ENCODE results near the gene PLXNB3.
"Not testable (repeated sequence)": the region's sequence is repeated elsewhere in the genome, so short reads cannot be mapped to it uniquely, and the experiment has no call there.

PLXNB3 gene

DNA sequence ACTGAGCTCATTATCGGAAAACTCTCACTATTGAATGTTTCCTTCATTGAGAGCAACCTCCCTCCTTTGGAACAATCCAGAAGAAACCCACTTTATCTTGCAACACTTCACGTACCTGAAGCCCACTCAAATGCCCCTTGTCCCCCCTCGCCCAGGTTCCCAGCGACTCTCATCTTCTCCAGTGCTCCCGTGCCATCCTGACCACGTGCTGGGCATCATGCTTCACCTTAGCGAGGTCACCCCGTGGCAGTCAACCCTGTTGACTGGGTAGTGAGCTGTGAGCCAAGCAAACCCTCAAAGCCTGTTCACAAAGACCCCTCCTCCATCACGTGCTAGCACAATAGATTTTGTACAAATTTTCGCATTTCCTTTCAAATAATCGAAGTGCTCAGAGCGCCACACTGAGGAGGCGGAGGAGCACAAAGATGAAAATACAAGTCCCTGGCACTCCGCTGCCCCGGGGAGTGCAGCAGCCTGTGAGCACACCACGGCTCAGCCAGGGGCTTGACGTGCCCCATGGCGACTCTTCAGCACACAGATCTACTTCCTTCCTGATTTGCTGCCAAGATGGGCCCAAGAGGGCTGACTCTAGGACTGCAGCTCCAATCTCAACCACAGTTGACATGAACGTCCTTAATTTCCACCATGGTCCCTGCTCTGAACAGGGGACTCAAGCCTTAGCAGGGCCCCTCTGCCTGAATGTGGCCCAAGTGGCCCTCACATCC lies 50.7 kb downstream of the PLXNB3 start:
- DNase-seq = no peak
- Histone ChIP-seq H3K4me3 (ENCODE audit: insufficient read depth, low read depth, low read length, poor library complexity, severe bottlenecking) (no peak overlapping the region), H3K27me3 (replicated peaks; ENCODE audit: control insufficient read depth, insufficient read depth, low read length, poor library complexity, severe bottlenecking) (no peaks in the 10 kb centered on the region), H3K4me1 (ENCODE audit: control insufficient read depth, insufficient read depth, low read length, poor library complexity, severe bottlenecking) (peaks cover 17% of the 10 kb centered on the region), H3K9me3 (ENCODE audit: control insufficient read depth, low read length) (no peaks in the 10 kb centered on the region), H3K36me3 (ENCODE audit: control insufficient read depth, insufficient read depth, low read length) (no peaks in the 10 kb centered on the region), H3K27ac (ENCODE audit: insufficient read depth, low read length, poor library complexity, severe bottlenecking) (no peak overlapping the region)

DNA sequence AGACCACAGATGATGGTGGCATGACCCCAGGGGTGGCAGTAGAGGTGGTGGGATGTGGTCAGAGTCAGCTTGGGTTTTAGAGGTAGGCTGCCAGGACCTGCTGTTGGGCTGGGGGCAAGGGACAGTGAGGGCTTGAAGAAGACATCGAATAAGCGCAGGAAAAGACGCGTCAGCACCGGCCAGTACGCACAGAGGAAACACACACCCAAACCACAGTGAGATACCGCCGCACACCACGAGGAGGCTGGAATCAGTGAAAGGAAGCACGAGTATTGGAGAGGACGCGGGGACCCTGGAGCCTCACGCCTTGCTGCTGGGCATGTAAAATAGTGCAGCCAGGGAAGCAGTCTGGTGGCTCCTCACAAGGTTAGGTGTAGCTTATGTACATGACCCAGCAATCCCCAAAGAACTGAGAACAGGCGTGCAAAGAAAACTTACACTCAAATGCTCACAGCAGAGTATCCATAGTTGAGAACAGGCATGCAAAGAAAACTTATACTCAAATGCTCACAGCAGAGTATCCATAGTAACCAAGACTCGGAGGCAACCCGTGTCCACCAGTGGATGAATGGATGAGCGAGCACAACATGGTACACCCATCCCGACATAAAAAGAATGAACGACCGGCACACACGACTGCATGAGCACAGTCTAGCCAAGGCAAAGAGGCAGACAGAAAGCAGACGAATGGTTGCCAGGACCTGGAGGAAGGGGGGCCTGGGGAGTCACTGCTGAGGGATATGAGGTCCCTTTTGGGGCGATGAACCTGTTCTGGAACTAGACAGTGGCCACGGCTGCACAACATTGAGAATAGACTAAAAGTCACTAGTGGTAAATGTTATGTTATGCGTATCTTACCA lies 53.0 kb downstream of the PLXNB3 start:
- Histone ChIP-seq H3K27me3 (replicated peaks; ENCODE audit: control insufficient read depth, insufficient read depth, low read length, poor library complexity, severe bottlenecking) (no peaks in the 10 kb centered on the region), H3K4me1 (ENCODE audit: control insufficient read depth, insufficient read depth, low read length, poor library complexity, severe bottlenecking) (peaks cover 28% of the 10 kb centered on the region), H3K27ac (ENCODE audit: insufficient read depth, low read length, poor library complexity, severe bottlenecking) (no peak overlapping the region), H3K4me3 (ENCODE audit: insufficient read depth, low read depth, low read length, poor library complexity, severe bottlenecking) (peak overlapping the region; percentile 7), H3K36me3 (ENCODE audit: control insufficient read depth, insufficient read depth, low read length) (no peaks in the 10 kb centered on the region), H3K9me3 (ENCODE audit: control insufficient read depth, low read length) (no peaks in the 10 kb centered on the region)
- peak in 2 of 3 donors; percentile 14 to 19 for DNase-seq

DNA sequence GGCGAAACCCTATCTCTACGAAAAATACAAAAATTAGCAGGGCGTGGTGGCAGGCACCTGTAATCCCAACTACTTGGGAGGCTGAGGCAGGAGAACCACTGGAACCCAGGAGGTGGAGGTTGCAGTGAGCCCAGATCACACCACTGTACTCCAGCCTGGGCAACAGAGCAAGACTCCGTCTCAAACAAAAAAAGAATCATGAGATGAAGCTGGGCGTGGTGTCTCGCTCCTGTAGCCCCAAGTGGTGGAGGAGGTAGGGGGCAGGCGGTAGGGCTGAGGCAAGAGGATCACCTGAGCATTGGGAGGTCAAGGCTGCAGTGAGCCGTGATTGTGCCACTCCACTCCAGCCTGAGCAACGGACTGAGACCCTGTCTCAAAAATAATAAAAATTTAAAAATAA lies 54.0 kb downstream of the PLXNB3 start:
- H3K9me3 ChIP-seq (ENCODE audit: control insufficient read depth, low read length); H3K36me3 ChIP-seq (ENCODE audit: control insufficient read depth, insufficient read depth, low read length); H3K27ac ChIP-seq (ENCODE audit: insufficient read depth, low read length, poor library complexity, severe bottlenecking); H3K27me3 ChIP-seq (replicated peaks; ENCODE audit: control insufficient read depth, insufficient read depth, low read length, poor library complexity, severe bottlenecking); H3K4me3 ChIP-seq (ENCODE audit: insufficient read depth, low read depth, low read length, poor library complexity, severe bottlenecking); DNase-seq: not testable (repeated sequence)
- peaks cover 33% of the 10 kb centered on the region for H3K4me1 ChIP-seq (ENCODE audit: control insufficient read depth, insufficient read depth, low read length, poor library complexity, severe bottlenecking)

DNA sequence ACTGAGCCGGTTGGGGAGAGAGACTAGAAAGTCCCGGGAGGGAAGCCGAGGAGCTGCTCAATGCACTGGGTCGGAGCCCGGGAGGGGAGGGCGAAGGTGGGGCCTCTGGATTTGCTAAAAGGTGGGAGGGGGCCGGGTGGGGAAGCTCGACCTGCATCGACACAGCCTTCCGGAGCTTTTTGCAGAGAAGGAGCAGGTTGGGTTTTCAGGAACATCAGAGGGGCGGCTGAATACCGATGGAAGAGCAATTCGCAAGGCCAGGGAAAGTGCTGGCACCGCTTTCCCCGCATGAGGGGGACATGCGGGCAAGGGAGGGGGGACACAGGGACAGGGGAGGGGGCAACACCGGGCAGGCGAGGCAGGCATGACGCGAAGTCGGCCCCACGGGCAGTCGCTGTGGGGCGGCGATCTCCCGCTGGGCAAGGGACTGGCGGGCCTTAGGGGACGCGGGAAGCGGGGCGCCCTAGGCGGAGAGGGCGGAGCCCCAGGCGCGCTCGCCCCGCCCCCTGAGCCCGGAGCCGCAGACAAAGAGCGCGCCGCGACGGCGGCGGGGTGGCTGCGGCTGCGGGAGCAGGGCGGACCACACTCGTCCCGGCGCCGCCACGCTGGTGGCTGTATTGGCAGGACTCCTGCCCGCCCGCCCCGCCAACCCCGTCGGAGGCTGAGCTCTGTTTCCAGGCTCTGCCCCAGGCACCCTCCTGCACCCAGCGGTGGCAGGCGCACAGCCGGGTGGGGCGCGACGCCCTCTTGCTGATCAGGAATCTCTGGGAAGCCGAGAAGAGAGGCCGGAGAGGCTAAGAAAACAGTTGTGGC lies 54.7 kb downstream of the PLXNB3 start:
- DNase-seq = peak; percentile 41 to 49 (median 48)
- H3K27me3 ChIP-seq (replicated peaks; ENCODE audit: control insufficient read depth, insufficient read depth, low read length, poor library complexity, severe bottlenecking) = no peaks in the 10 kb centered on the region
- H3K4me1 ChIP-seq (ENCODE audit: control insufficient read depth, insufficient read depth, low read length, poor library complexity, severe bottlenecking) = peaks cover 33% of the 10 kb centered on the region
- no peak overlapping the region for H3K27ac ChIP-seq (ENCODE audit: insufficient read depth, low read length, poor library complexity, severe bottlenecking)
- no peaks in the 10 kb centered on the region for H3K9me3 ChIP-seq (ENCODE audit: control insufficient read depth, low read length)
- no peaks in the 10 kb centered on the region for H3K36me3 ChIP-seq (ENCODE audit: control insufficient read depth, insufficient read depth, low read length)
- H3K4me3 ChIP-seq (ENCODE audit: insufficient read depth, low read depth, low read length, poor library complexity, severe bottlenecking) = peak overlapping the region; percentile 33

DNA sequence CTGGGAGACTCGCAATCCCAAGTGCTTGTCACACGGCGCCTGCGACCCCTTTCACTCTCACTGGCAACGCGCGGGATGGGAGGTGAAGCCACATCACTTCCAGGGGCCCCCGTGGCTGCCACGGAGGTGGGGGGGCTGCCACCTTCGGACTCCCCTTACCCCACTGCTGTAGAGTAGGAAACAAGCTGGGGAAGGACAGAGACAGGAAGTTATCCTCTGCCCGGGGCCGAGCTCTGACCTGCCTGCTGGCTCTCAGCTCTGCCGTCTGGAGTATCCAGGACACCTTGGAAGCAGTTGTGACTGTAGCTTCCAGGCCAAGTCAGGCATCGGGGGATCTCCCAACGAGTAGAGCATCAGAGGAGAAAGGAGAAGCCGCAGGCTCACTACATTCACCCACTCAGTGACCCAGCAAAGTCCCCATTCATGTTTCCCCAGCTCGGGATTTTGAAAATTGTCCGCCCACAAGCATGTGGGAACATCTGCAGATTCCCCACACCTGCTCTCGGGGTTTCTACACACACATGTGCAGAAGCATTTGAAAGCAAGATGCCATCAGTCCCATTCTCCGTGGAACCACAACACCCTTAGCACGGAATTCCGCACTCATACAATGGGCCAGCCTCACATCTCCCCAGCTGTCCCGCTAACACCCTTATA lies 55.5 kb downstream of the PLXNB3 start:
- Histone ChIP-seq H3K9me3 (ENCODE audit: control insufficient read depth, low read length) (no peaks in the 10 kb centered on the region), H3K4me1 (ENCODE audit: control insufficient read depth, insufficient read depth, low read length, poor library complexity, severe bottlenecking) (peaks cover 33% of the 10 kb centered on the region), H3K36me3 (ENCODE audit: control insufficient read depth, insufficient read depth, low read length) (no peaks in the 10 kb centered on the region), H3K27ac (ENCODE audit: insufficient read depth, low read length, poor library complexity, severe bottlenecking) (no peak overlapping the region), H3K27me3 (replicated peaks; ENCODE audit: control insufficient read depth, insufficient read depth, low read length, poor library complexity, severe bottlenecking) (no peaks in the 10 kb centered on the region), H3K4me3 (ENCODE audit: insufficient read depth, low read depth, low read length, poor library complexity, severe bottlenecking) (peak overlapping the region; percentile 33)
- DNase-seq = no peak

DNA sequence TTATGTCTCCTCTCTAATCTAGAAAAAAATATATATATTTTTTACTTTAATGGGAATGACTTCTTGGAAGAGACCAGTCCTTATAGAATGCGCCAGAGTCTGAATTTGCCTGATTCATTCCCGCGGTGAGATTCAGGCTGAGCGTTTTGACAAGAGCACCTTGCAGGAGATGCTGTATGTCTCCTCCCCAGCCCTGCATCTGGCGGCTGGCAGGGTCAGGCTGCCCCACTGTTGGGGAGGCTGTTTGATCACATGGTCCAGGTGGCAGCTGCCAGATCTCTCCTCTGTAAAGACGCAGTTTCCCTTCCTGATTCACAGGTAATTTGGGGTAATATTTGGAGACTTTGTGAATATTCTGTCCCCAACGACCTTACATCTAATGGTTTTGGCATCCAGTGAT lies 56.6 kb downstream of the PLXNB3 start:
- H3K4me3 ChIP-seq (ENCODE audit: insufficient read depth, low read depth, low read length, poor library complexity, severe bottlenecking) = no peak overlapping the region
- H3K27ac ChIP-seq (ENCODE audit: insufficient read depth, low read length, poor library complexity, severe bottlenecking) = no peak overlapping the region
- no peaks in the 10 kb centered on the region for H3K36me3 ChIP-seq (ENCODE audit: control insufficient read depth, insufficient read depth, low read length)
- H3K9me3 ChIP-seq (ENCODE audit: control insufficient read depth, low read length) = no peaks in the 10 kb centered on the region
- DNase-seq = no peak
- H3K27me3 ChIP-seq (replicated peaks; ENCODE audit: control insufficient read depth, insufficient read depth, low read length, poor library complexity, severe bottlenecking) = no peaks in the 10 kb centered on the region
- peaks cover 33% of the 10 kb centered on the region for H3K4me1 ChIP-seq (ENCODE audit: control insufficient read depth, insufficient read depth, low read length, poor library complexity, severe bottlenecking)

DNA sequence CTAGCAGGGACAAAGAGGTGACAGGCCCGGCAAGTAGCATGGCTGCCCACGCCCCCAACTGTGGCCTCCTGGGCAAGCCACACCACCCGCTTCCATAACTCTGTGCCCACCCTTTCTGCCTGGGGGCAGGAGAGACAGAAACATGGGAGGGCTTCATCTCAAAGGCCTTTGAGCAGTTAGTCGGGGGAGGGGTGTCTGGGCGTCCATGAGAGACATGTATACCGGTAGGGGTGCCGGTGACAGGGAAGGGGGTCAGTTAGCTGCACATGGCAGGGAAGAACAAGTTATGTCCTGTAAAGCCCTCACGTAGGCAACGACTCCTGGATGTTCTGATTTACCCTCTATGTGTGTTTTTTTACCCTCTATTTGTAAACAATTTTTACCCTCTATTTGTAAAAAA lies 57.0 kb downstream of the PLXNB3 start:
- H3K36me3 ChIP-seq (ENCODE audit: control insufficient read depth, insufficient read depth, low read length) = no peaks in the 10 kb centered on the region

DNA sequence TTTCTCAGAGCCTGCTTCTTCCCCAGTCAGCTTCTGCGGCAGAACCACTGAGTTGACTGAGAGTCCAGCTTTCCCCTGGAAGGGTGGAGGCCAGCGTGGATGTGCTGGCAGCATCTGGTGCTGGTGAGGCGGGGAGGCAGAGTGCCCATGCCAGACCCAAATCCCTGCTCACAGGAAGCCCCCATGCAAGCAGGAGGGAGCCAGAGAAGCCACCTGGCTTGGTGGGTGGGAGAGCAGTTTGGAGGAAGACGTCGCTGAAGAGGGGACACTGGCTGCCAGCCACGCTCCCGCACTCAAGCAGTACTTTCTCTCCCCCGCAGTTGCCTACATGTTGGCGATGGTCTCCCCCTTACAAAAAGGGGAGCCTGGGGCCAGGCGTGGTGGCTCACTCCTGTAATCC lies 60.3 kb downstream of the PLXNB3 start:
- DNase-seq = no peak
- H3K4me1 ChIP-seq (ENCODE audit: control insufficient read depth, insufficient read depth, low read length, poor library complexity, severe bottlenecking) = peaks cover 26% of the 10 kb centered on the region
- no peaks in the 10 kb centered on the region for H3K27me3 ChIP-seq (replicated peaks; ENCODE audit: control insufficient read depth, insufficient read depth, low read length, poor library complexity, severe bottlenecking)
- H3K9me3 ChIP-seq (ENCODE audit: control insufficient read depth, low read length) = no peaks in the 10 kb centered on the region
- no peaks in the 10 kb centered on the region for H3K36me3 ChIP-seq (ENCODE audit: control insufficient read depth, insufficient read depth, low read length)
- H3K27ac ChIP-seq (ENCODE audit: insufficient read depth, low read length, poor library complexity, severe bottlenecking) = no peak overlapping the region
- H3K4me3 ChIP-seq (ENCODE audit: insufficient read depth, low read depth, low read length, poor library complexity, severe bottlenecking) = no peak overlapping the region

More for the DNA sequence above, 57.0 kb downstream of the PLXNB3 start:
- H3K27ac ChIP-seq (ENCODE audit: insufficient read depth, low read length, poor library complexity, severe bottlenecking) = no peak overlapping the region
- peaks cover 33% of the 10 kb centered on the region for H3K4me1 ChIP-seq (ENCODE audit: control insufficient read depth, insufficient read depth, low read length, poor library complexity, severe bottlenecking)
- no peaks in the 10 kb centered on the region for H3K9me3 ChIP-seq (ENCODE audit: control insufficient read depth, low read length)
- H3K27me3 ChIP-seq (replicated peaks; ENCODE audit: control insufficient read depth, insufficient read depth, low read length, poor library complexity, severe bottlenecking) = no peaks in the 10 kb centered on the region
- H3K4me3 ChIP-seq (ENCODE audit: insufficient read depth, low read depth, low read length, poor library complexity, severe bottlenecking) = no peak overlapping the region
- no peak for DNase-seq

DNA sequence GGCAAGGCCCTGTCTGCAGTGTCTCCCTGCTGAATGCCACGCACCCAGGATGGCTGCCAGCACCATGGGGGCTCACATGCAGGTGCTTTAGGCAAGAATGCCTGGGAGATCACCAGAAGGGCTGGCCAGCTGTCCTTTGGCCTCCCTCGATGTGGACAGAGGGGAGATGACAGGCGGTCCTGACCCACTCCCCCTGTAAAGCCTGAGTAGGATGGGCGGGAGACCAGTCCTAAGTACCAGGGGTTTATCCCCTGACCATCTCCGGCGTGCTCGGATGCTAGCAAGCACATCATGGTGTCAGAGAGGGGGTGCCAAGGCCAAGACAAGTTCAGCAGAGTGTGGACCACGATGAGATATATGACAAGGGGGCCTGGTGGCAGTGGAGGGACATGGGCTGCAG lies 61.0 kb downstream of the PLXNB3 start:
- Histone ChIP-seq H3K4me1 (ENCODE audit: control insufficient read depth, insufficient read depth, low read length, poor library complexity, severe bottlenecking) (peaks cover 21% of the 10 kb centered on the region), H3K27me3 (replicated peaks; ENCODE audit: control insufficient read depth, insufficient read depth, low read length, poor library complexity, severe bottlenecking) (no peaks in the 10 kb centered on the region), H3K36me3 (ENCODE audit: control insufficient read depth, insufficient read depth, low read length) (no peaks in the 10 kb centered on the region), H3K27ac (ENCODE audit: insufficient read depth, low read length, poor library complexity, severe bottlenecking) (no peak overlapping the region), H3K9me3 (ENCODE audit: control insufficient read depth, low read length) (no peaks in the 10 kb centered on the region), H3K4me3 (ENCODE audit: insufficient read depth, low read depth, low read length, poor library complexity, severe bottlenecking) (no peak overlapping the region)
- no peak for DNase-seq

Measured in effector memory CD4-positive, alpha-beta T cell (primary cell).